ENCODE measurements around the gene SNX24. TPM values are rescaled to one million over a fixed set of nuclear protein-coding genes. Genes with fewer than 3 reads are reported as not detected.

SNX24 gene
- total RNA-seq, 1 experiment from 2014 or later, result 13.9 TPM

GRCh38 chr5:122810405-122810804, 35.0 kb upstream of the SNX24 start:
- H3K9me3 Mint-ChIP-seq, result no peaks in the 10 kb centered on the region
- no peak overlapping the region for H3K4me3 Mint-ChIP-seq
- Histone ChIP-seq H2AK5ac (ENCODE audit: insufficient read length, low read length) (no peak overlapping the region), H3T11ph (ENCODE audit: low read length) (no peak overlapping the region), H3K4ac (ENCODE audit: low read depth, low read length) (no peak overlapping the region), H2BK120ac (ENCODE audit: low read depth, low read length, poor library complexity, severe bottlenecking) (no peak overlapping the region), H3K27ac (ENCODE audit: insufficient read length, low read depth, low read length) (no peak overlapping the region), H2BK5ac (ENCODE audit: insufficient read length, low read length) (no peak overlapping the region), H2BK15ac (ENCODE audit: low read depth, low read length) (no peak overlapping the region), H3K79me2 (ENCODE audit: insufficient read depth, low read length) (no peaks in the 10 kb centered on the region), H3K79me1 (ENCODE audit: insufficient read depth, low read depth, low read length, poor library complexity, severe bottlenecking) (no peaks in the 10 kb centered on the region), H4K20me1 (ENCODE audit: control insufficient read depth, insufficient read depth, insufficient read length) (no peaks in the 10 kb centered on the region), H3K56ac (ENCODE audit: insufficient read length, low read depth, low read length) (no peak overlapping the region), H3K18ac (ENCODE audit: insufficient read length, low read depth, low read length) (no peak overlapping the region), H3K23me2 (ENCODE audit: insufficient read length, low read depth, low read length, poor library complexity, severe bottlenecking) (no peaks in the 10 kb centered on the region), H3K9ac (ENCODE audit: extremely low read depth, insufficient read length, low read length) (no peak overlapping the region), H3K23ac (ENCODE audit: insufficient read length, low read depth, low read length) (no peak overlapping the region), H2BK12ac (ENCODE audit: insufficient read length, low read depth, low read length) (no peak overlapping the region), H2AFZ (ENCODE audit: low read length) (no peak overlapping the region), H3K4me1 (ENCODE audit: insufficient read depth, low read length) (no peaks in the 10 kb centered on the region), H3K27me3 (ENCODE audit: insufficient read depth, low read length) (no peaks in the 10 kb centered on the region), H4K8ac (replicated peaks; ENCODE audit: insufficient read length, low read depth, low read length) (no peak overlapping the region), H3K14ac (ENCODE audit: insufficient read depth, low read length) (no peak overlapping the region), H3K4me2 (ENCODE audit: insufficient read depth, insufficient read length, low read length) (no peak overlapping the region), H2BK20ac (ENCODE audit: low read depth, low read length, poor library complexity, severe bottlenecking) (no peak overlapping the region), H4K5ac (ENCODE audit: insufficient read length, low read depth, low read length) (no peak overlapping the region), H4K91ac (ENCODE audit: insufficient read length, low read depth, low read length) (no peak overlapping the region), H3K9me3 (ENCODE audit: control insufficient read depth, low read depth, low read length) (no peaks in the 10 kb centered on the region)
- DNase-seq, result no peak
- H3K36me3 Mint-ChIP-seq (ENCODE audit: insufficient read depth in 1 of 3, low read depth in 3 of 3), result peaks cover 2 to 25% (median 9%) of the 10 kb centered on the region in 3 experiments; a peak in 6 of 7 replicates
- H3K27me3 Mint-ChIP-seq (ENCODE audit: low read depth), result no peaks in the 10 kb centered on the region
- H3K27ac Mint-ChIP-seq, result peak overlapping the region in 1 of 3 experiments; percentile 19; a peak in 2 of 7 replicates
- H3K4me1 Mint-ChIP-seq, result peaks cover 14 to 16% of the 10 kb centered on the region in 2 experiments
- WGBS (ENCODE audit: extremely low coverage, insufficient read length, low lambda C conversion rate), result no CpG with 5 or more reads among the region's 2 CpGs
- no peak for TF ChIP-seq CTCF (conservative IDR thresholded peaks at IDR 0.05)
